GM12878 (cell line): ENCODE results near the gene TOR2A. TPM values are rescaled to one million over a fixed set of nuclear protein-coding genes. Genes with fewer than 3 reads are reported as not detected.

Experiments used
- EGR1 ChIP-seq, 2 experiments: IDR thresholded peaks; 1 replicate in 1 of 2; 2 replicates in 1 of 2; pipeline ENCODE4 v1.6.1; 2011 to 2012; ENCODE audit warnings: low read depth in 2 of 2, low read length in 2 of 2, borderline replicate concordance in 1 of 2, mild to moderate bottlenecking in 1 of 2, moderate library complexity in 1 of 2
- EP300 ChIP-seq, 2 experiments: fragments of 150-350 bp in 1 of 2; IDR thresholded peaks; 2 replicates each; pipeline ENCODE4 v1.6.1; 2011 to 2012; ENCODE audit warnings: low read depth in 2 of 2, low read length in 2 of 2, borderline replicate concordance in 1 of 2, improper control_type of control experiment in 1 of 2, inconsistent platforms in 1 of 2; ENCODE audit not compliant: control insufficient read depth in 1 of 2
- GABPA ChIP-seq: IDR thresholded peaks from 2 replicates; pipeline ENCODE4 v1.6.1; 2014; ENCODE audit warnings: antibody characterized with exemption, low read depth, mild to moderate bottlenecking, inconsistent platforms
- GATAD2B ChIP-seq: fragments of 450-650 bp; conservative IDR thresholded peaks from 2 replicates; pipeline ENCODE4 v1.6.1; 2017; ENCODE audit warnings: low read depth, mild to moderate bottlenecking, moderate library complexity
- IKZF2 ChIP-seq, 2 experiments: fragments of 450-650 bp; IDR thresholded peaks; 2 replicates each; pipeline ENCODE4 v1.6.1; 2017; ENCODE audit warnings: mild to moderate bottlenecking in 2 of 2, moderate library complexity in 2 of 2
- IRF3 ChIP-seq: fragments of 450-650 bp; IDR thresholded peaks from 2 replicates; pipeline ENCODE4 v1.6.1; 2014; ENCODE audit warnings: mild to moderate bottlenecking
- MLLT1 ChIP-seq: fragments of 450-650 bp; IDR thresholded peaks from 2 replicates; pipeline ENCODE4 v1.6.1; 2016; ENCODE audit warnings: mild to moderate bottlenecking
- MTA2 ChIP-seq: fragments of 450-650 bp; IDR thresholded peaks from 2 replicates; pipeline ENCODE4 v1.6.1; 2016; ENCODE audit warnings: low read depth, mild to moderate bottlenecking, moderate library complexity
- MTA3 ChIP-seq: IDR thresholded peaks from 2 replicates; pipeline ENCODE4 v1.6.1; 2012; ENCODE audit warnings: low read length, inconsistent platforms, borderline replicate concordance
- MXI1 ChIP-seq: fragments of 150-350 bp; IDR thresholded peaks from 2 replicates; pipeline ENCODE4 v1.6.1; 2011; ENCODE audit warnings: low read depth, mild to moderate bottlenecking, inconsistent platforms, low read length, improper control_type of control experiment
- NFYA ChIP-seq: IDR thresholded peaks from 2 replicates; pipeline ENCODE4 v1.6.1; 2011; ENCODE audit warnings: low read depth, mild to moderate bottlenecking, low read length, improper control_type of control experiment, borderline replicate concordance
- NR2C2 ChIP-seq: IDR thresholded peaks from 2 replicates; pipeline ENCODE4 v1.6.1; 2011; ENCODE audit warnings: borderline replicate concordance, low read depth; ENCODE audit not compliant: control insufficient read depth, insufficient read length
- NRF1 ChIP-seq: conservative IDR thresholded peaks from 2 replicates; pipeline ENCODE4 v1.6.1; 2011; ENCODE audit warnings: mild to moderate bottlenecking, low read depth, low read length, improper control_type of control experiment
- POLR2AphosphoS5 ChIP-seq: IDR thresholded peaks from 2 replicates; pipeline ENCODE4 v1.6.1; 2011; ENCODE audit warnings: mild to moderate bottlenecking, low read length, inconsistent platforms
- RELB ChIP-seq: fragments of 450-650 bp; IDR thresholded peaks from 2 replicates; pipeline ENCODE4 v1.6.1; 2017; ENCODE audit warnings: low read depth, mild to moderate bottlenecking, moderate library complexity
- SIX5 ChIP-seq: IDR thresholded peaks from 2 replicates; pipeline ENCODE4 v1.6.1; 2011; ENCODE audit warnings: mild to moderate bottlenecking, low read depth, low read length, moderate library complexity; ENCODE audit not compliant: severe bottlenecking
- SMARCA5 ChIP-seq: fragments of 450-650 bp; IDR thresholded peaks from 2 replicates; pipeline ENCODE4 v1.6.1; 2017; ENCODE audit warnings: mild to moderate bottlenecking
- TCF3 ChIP-seq: IDR thresholded peaks from 2 replicates; pipeline ENCODE4 v1.6.1; 2012; ENCODE audit warnings: low read depth, mild to moderate bottlenecking, low read length, borderline replicate concordance; ENCODE audit not compliant: insufficient read depth
- WRNIP1 ChIP-seq: IDR thresholded peaks from 2 replicates; pipeline ENCODE4 v1.6.1; 2011; ENCODE audit warnings: low read depth, low read length, improper control_type of control experiment, borderline replicate concordance
- ZNF217 ChIP-seq: fragments of 450-650 bp; IDR thresholded peaks from 2 replicates; pipeline ENCODE4 v1.6.1; 2017; ENCODE audit warnings: antibody characterized with exemption, mild to moderate bottlenecking
- ZNF592 ChIP-seq: fragments of 450-650 bp; IDR thresholded peaks from 2 replicates; pipeline ENCODE4 v1.6.1; 2017; ENCODE audit warnings: mild to moderate bottlenecking, moderate library complexity
- polyA plus RNA-seq, 11 experiments: library from polyadenylated mRNA; depleted of rRNA in 4 of 11; unstranded in 6 of 11; stranded (reverse) in 5 of 11; fragments of >200 nt; fragmentation: Nextera tagmentation in 4 of 11; fragmentation: Illumina TruSeq in 1 of 11; extraction: Ambion mirVana in 4 of 11; extraction: Trizol in 1 of 11; gene quantifications; 1 replicate in 1 of 11; 2 replicates in 10 of 11; pipeline versions ENCODE4 v1.2.1 to v1.2.3, GENCODE V29; 2011 to 2016; ENCODE audit warnings: inconsistent platforms in 2 of 11, missing spikeins in 2 of 11, low read depth in 1 of 11
- total RNA-seq, 4 experiments: library from RNA; depleted of rRNA in 3 of 4; stranded (reverse); fragments of >200 nt in 3 of 4; fragmentation: Illumina TruSeq in 1 of 4; extraction: Trizol in 1 of 4; gene quantifications; 2 replicates each; pipeline versions ENCODE4 v1.2.1 to v1.2.3, GENCODE V29; 2013 to 2021

The TOR2A gene
- total and polyA plus RNA-seq, 10 of the 15 experiments (the other 5 are each of a cell fraction or from before 2014, with no cell fraction given) = 0.52 to 23.7 (median 8.5) TPM

- TF ChIP-seq RELB (peak; percentile 59; the same call in 1 of the 2 replicates), POLR2AphosphoS5 (no peak), NR2C2 (no peak), ZNF592 (no peak), EP300 (IDR thresholded peaks at IDR 0.05; ENCODE audit: borderline replicate concordance in 1 of 2, control insufficient read depth in 1 of 2, low read depth in 2 of 2, low read length in 2 of 2) (no peak), TCF3 (0 out of 2 replicates have a peak, but pooled peaks have one; percentile 60), GATAD2B (no peak; the same call in 1 of the 2 replicates), SIX5 (peak; percentile 25), WRNIP1 (no peak), GABPA (no peak), MTA2 (peak; percentile 47; the same call in 1 of the 2 replicates), IRF3 (no peak), MXI1 (peak; percentile 57), MTA3 (no peak), NRF1 (no peak), EGR1 (IDR thresholded peaks at IDR 0.05; ENCODE audit: borderline replicate concordance in 1 of 2, low read depth in 2 of 2, low read length in 2 of 2) (peak in 1 of 2 experiments; percentile 86; a peak in 2 of 3 replicates), SMARCA5 (no peak), MLLT1 (0 out of 2 replicates have a peak, but pooled peaks have one; percentile 43), NFYA (no peak), IKZF2 (IDR thresholded peaks at IDR 0.05) (peak; percentile 26; a peak in 2 of 4 replicates), ZNF217 (0 out of 2 replicates have a peak, but pooled peaks have one; percentile 38)
These were observed 41.3 kb upstream of the TOR2A start (continued) for GRCh38 chr9:127776195-127776923.
